NCI-H510A treated with DMSO at 0.1 percent for 48 hours (cell line): ENCODE measurements around the gene ATXN7L3B.

Experiments used
- DNase-seq: peaks from one replicate; lab custom pipeline; 2025; lab: John Stamatoyannopoulos, UW

ATXN7L3B gene, protein sequence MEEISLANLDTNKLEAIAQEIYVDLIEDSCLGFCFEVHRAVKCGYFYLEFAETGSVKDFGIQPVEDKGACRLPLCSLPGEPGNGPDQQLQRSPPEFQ

DNA sequence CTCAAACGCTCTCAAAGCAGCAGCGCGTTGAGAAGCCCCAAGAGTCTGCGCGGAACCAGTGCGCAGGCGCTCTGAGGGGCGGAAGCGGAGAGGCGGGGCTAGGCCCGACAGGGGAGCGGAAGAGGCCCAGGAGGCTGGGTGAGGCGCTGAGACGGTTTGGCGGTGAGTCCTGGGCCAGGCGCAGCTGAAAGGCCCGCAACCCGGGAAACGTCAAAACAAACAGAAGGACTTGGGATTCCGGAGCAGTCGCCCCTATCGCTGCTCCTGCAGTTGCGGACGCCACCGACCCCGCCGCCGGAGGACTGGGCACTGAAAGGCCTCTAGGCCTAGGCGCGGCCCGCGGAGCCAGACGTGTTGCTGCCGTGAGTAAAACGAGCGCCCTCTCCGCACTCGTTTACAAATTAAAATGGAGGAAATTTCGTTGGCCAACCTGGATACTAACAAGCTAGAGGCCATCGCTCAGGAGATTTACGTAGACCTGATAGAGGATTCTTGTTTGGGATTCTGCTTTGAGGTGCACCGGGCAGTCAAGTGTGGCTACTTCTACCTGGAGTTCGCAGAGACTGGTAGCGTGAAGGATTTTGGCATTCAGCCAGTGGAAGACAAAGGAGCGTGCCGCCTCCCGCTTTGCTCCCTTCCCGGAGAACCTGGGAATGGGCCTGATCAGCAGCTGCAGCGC is at the start of gene ATXN7L3B:
Gene ATXN7L3B (plus strand): TSS at position 129 of the 679 bp plus-strand sequence. CDS start 278 bp downstream, at position 407.
- peak; percentile 98 for DNase-seq

DNA sequence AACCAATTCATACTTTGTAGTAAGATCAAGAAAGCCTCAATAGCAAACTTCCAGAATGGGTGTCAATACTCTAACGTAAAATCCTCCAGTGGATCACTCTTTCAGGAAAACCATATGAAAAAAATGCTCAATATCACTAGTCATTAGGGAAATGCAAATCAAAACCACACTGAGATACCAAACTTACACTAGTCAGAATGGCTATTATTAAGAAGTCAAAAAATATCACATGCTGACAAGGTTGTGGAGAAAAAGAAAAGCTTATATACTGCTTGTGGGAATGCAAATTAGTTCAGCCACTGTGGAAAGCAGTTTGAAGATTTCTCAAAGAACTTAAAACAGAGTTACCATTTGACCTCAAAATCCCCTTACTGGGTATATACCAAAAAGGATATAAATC is 49.5 kb upstream of the ATXN7L3B start:
- no peak for DNase-seq

DNA sequence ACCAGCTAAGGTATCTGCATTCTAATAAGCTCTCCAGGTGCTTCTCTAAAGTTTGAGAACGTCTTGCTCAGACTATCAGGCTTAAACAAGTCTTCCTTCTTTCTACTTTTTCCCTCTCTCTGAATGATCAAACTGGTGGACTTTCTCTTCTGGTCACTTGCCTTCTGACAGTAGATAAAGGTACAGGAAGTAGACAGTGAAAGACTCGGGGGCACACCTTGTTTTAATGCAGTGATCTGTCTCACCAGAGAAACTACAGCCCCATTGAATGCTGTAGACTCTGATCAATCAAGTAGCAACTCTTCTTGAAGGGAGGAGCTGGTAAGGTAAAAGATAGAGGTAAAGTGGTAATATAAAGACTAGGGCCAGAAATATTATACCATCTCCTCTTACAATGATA is 48.1 kb upstream of the ATXN7L3B start:
- no peak for DNase-seq

DNA sequence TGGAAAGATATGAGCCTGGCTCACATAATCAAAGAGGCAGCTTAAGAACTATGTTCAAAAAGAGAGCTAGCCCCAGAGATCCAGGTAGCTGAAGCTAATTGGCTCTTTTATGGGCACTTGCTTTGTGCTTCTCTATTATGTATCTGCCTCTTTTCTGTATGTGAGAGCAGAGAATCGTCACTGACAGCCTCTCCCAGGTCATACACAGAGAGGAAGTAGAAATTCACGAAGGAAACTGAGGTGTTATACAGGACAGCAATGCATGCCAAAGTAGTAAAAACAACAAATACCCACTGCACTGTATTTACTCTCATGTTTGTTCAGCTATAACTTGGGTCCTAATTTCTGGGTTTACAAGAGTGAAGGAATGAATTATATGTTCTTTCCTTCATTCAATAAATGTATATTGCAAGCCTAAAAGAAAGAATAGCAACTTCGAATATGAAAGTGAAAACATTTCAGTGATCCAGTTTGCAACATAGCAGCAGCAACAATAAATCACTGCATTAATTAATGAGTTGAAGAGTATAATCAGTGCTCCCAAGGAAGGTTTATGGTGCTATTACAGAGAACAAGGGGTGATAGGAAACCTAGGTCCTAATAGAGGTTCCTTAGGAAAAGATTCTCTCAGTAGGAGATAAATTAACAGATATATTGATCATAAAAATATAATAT is 47.1 kb upstream of the ATXN7L3B start:
- DNase-seq = no peak

DNA sequence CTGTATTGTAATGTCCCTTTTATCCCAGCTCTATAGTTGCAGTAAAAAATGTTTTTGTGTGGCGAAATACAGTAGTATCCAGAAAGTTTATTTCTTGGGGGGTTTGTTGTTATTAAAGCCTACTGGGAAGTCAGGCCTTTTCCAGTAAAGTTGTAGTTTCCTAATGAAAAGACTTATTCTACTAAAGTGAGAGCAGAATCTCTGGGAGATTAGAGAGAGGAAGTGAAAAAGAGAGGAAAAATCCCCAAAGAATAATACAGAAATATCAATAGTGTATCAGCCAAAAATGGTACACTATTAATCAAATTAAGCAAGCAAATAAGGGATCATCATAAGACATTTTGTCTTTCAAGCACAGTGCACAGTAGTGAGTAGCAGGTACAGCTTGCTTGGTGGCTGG is 46.3 kb upstream of the ATXN7L3B start:
- no peak for DNase-seq

DNA sequence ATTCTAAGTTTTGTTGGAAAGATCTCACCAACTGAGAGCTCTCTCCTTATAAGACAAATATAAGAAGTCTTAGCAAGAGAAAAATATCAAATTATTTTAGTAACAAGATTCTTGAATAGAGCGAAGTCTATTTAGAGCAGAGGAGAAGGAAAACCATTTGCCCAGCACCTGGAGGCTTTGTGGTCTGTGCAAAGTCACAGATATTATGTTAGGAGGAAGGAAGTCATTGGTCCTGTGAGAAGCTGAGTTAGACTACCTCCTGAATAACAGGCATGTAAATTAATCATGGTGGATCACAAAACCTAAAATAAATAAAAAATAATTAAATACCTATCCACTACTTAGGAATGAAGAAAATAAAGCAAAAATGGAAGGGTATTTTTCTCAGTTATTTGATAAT is 38.4 kb upstream of the ATXN7L3B start:
- DNase-seq = no peak

DNA sequence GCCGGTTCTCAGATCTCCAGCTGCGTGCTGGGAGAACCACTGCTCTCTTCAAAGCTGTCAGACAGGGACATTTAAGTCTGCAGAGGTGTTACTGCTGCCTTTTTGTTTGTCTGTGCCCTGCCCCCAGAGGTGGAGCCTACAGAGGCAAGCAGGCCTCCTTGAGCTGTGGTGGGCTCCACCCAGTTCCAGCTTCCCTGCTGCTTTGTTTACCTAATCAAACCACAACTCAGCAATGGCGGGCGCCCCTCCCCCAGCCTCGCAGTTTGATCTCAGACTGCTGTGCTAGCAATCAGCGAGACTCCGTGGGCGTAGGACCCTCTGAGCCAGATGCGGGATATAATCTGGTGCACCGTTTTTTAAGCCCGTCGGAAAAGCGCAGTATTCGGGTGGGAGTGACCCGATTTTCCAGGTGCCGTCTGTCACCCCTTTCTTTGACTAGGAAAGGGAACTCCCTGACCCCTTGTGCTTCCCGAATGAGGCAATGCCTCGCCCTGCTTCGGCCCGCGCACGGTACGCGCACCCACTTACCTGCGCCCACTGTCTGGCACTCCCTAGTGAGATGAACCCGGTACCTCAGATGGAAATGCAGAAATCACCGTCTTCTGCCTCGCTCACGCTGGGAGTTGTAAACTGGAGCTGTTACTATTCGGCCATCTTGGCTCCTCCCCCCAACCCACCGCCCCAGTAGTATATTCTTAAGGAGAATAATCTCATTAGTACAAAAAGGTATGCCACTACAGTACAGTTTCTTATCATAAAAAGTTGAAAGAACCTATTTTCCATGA is 28.6 kb upstream of the ATXN7L3B start:
- peak; percentile 21 for DNase-seq

DNA sequence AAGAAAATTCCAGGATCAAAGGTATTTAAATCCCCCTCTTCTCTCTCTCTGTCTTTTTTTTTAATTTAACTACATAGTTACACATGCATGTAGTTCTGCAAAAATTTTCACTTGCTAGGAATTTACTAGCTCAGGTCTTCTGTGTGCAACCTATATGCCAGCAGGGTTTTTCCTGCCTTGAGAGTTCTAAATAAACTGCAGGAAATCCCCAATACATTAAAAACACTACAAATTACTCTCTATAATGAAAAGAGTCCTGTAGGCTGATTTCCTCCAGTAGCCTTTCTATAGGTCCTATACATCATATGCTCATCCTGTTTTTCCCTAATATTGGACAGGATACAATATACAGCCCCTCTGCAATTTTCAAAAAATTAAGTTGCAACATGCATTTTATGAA is 27.7 kb upstream of the ATXN7L3B start:
- no peak for DNase-seq

DNA sequence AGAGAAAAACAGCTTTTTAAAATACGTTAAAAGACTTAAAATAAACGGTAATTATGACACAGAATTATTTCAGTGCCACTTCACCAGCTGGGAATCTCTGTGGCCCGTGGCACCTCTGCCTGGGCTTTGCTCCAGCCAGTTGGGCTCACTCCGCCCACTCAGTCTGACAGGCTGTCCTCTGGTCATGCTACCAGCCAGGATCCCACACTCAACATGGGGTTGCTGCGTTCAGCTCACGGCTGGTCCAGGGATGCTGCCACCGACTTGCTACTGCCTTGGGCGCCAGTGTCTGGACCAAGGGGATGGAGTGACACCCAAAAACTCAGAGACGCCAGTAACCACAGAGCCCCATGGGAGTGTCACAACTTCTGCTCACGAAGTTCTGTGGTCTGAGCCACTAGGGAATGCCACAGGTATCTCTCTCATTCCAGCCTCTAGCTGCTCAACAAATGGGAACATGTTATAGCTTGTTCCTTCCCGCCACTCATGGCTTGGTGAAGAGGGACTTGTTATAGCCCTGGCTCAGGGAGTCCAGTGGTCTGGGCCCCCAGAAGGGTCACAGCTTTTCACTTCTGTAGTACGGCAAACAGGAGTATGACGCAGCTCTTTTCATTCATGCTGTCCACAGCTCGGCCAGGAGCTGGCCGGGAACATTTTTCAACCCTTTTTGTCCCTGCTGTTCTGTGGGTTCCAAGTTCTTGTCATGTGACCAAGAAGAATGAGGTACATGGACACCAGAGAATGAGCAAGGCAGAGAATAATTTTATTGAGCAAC is 23.4 kb upstream of the ATXN7L3B start:
- DNase-seq = no peak

DNA sequence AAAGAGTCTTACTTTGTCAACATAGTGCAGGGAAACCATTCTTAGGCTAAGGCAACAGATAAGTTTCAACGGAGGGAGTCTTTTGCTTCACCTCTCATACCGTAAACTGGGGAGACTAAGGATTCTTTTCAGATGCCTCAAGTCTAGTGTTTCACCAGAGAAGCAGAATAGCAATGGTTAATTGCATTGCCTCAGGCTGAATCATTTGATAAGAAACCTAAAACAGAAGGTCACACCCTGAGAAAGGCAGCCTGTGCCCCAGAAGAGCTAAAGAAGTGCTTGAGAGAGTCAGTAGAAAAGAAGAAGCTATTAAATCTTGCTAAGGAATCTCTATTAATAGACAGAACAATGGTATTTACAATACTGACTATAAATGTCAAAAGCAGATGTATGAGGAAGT is 21.8 kb upstream of the ATXN7L3B start:
- DNase-seq = no peak

DNA sequence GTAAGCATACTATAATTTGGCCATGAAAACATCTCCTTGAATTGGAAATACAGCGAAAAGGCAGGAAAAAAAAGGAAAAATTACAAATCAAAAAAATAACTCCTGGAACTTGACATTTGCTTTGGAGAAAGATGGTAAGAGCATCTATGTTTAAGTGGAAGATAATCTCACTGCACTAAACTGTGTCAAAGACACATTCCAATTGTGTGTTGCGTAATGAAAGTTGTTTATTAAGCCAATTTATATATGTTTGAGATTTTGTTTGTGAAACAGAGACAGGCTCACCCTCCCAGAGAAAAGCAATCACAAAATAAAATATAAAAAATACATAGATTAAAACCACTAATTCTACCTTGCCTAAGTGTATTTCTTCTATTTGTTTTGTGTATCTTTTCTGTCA is 11.1 kb upstream of the ATXN7L3B start:
- DNase-seq = no peak

DNA sequence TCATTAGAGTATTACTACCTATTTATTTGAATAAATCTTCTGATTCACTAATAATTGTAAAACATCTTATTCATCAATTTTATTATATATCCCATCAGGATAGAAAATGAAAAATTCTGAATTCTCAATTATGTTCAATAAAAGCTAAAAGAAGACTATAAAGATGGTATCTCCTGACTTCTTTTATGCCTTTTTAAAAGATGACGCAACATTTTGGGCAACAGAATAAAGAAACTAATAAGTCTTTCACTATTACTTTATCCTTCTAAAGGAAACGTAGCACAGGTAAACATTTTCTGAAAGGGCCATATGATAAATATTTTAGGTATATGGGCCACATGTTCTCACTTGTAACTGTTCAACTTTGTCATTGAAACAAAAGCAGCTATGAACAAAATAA is 10.1 kb upstream of the ATXN7L3B start:
- no peak for DNase-seq

DNA sequence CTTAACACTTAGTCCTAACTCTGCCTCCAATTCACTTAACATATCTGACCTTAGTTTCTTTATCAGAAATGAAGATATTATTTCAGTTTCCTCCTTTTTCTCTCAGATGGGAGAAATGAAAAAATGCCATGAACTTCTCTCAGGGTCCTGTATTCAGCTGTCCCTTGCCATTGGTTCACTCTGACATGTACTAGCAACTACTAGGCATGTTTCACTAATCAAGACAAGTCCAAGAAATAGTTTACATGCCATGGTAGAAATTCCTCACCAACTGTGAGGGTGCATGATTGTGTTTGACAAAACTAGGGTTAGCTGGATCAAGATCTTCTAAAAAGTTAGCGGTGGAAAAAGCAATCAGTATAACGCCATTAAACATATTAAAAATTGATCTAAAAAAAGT is 7.0 kb upstream of the ATXN7L3B start:
- DNase-seq = no peak

DNA sequence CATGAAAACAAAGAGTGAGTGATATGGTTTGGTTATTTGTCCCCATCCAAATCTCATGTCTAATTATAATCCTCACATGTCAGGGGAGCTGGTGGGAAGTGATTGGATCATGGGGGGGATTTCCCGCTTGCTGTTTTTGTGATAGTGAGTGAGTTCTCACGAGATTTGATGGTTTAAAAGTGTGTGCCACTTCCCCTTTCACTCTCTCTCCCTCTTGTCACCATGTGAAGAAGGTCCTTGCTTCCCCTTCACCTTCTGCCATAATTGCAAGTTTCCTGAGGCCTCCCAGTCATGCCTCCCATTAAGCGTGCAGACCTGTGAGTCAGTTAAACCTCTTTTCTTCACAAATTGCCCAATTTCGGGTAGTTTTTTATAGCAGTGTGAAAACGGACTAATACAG is 2.1 kb upstream of the ATXN7L3B start:
- DNase-seq = no peak

DNA sequence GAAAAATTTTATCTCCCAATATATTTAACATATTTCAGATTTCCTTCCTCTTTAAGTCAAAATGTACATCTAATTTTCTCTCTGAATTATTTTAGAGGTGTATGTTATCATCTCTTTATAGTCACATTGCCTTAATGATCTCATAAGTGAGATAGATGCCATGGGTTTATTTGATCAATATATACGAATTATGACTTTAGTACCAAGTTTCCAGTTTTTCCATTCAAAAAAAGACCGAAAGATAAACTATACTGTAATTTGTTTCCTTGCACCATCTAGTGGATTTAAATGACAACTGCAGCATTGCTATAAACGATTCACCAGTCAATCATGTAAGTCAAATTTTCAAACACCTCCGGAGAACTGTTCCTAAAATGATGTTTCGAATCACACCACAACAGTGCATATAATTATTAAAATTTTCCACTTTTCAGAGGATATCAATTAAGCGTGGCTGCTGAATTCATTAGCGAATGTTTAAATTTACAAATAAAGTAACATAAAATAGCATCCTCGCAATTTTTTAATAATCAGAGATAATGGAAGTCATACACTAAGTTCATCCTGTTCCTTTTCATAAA is 419 bp upstream of the ATXN7L3B start:
- DNase-seq = peak; percentile 96

DNA sequence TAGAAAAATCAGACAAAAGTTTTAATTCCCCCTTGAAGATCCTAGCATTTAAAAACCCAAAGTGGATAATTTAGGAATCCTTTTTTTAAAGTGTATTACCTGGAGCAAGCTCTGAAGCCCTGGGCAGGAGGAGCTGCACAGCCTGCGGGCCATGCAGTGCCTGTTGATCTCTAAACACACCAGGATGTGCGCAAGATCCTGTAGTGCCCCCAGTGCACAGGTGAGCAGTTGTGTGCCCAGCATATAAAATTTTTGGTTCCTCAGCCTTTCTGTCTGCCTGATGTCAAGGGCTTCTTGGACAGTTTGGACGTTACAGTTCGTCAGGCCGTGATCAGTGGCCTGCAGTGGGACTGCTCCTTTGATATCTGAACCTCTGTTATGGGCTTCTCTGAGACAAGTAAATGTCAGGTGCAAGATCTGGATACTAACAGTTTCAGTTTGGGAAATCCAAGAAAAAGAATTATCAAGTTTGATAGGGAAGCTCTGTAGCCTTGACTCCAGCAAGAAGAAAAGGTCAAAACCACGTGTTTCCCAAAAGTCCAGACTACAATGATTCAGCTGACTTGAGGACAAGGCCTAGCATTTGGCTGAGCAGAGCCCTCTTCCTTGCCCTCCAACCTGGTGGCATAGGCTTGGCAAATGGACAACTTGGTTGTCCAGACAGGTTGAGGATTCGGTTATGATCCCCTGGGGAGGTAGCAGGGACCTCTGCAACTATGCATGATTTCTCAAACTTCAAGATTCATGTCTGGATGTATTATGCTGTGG is 1.0 kb downstream of the ATXN7L3B start:
- no peak for DNase-seq

DNA sequence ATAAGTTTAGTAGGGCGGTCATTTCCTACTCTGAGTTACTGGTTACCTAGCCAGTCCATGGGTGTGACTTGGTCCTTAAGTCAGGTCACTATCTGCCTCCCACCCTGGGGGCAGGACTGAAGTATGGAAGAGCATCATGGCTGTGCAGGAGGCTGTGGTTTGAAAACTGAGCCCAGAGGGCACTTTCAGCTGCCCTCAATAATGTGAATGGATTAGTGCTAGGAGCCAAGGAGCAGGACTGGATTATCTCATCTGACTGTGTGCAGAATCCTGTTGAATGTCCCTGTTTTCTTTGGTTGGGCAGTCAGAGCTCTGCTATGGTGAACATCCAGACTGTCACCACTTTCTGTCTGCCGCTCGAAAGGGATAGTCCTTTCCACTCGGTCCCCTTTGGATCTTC is 1.6 kb downstream of the ATXN7L3B start:
- no peak for DNase-seq

DNA sequence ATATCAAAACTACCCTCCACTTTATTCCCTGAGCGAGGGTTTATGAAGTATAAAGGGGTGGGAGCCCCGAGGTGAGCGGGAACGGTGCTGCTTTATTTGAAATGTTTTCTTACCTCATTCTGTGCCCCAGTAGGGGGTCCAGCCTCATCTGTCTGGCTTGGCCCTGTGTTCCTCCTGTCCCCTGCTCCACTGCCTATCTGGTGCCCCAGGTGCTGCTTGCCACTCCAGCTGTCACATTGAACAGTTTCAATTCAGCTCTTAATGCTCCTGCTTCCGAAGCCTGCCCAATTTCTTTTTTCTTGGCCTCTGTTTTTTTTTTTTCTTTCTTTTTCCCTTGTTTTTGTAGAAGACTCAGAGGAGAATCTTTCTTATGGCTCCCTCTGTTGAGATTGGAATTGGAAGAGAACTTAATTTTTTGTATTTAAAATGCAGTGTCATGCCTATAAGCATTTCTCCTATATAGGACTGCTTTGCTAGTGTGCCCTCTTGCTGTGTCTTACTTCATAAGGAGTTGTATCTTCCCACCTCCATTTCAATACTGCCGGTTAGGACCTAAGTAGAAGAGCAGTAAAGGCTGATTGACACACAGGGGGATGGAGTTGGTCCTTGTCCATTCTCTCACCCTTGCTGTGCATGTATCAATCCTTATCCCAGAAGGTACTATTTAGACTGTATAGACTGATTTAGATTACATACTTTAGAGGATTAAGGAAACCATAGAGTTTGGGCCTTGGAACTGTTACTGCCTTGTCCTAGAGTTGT is 2.3 kb downstream of the ATXN7L3B start:
- no peak for DNase-seq

DNA sequence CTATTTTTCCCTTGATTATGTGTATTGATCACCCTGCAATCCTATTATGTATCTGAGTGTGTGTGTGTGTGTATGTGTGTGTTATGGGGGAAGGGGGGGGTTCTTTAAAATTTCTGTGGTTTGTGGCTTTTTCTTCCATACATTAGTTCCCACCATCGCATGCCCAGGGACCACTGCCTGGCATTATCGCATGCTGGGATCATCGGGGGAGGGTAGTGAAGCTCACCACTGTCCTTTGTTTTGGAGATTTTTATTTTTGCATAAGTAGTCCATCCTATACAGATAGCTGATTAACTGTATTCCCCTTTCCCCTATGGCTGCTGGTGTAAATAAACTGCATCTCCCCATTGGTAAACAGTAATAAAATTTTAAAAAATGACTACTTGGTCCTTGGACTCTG is 3.4 kb downstream of the ATXN7L3B start:
- no peak for DNase-seq

DNA sequence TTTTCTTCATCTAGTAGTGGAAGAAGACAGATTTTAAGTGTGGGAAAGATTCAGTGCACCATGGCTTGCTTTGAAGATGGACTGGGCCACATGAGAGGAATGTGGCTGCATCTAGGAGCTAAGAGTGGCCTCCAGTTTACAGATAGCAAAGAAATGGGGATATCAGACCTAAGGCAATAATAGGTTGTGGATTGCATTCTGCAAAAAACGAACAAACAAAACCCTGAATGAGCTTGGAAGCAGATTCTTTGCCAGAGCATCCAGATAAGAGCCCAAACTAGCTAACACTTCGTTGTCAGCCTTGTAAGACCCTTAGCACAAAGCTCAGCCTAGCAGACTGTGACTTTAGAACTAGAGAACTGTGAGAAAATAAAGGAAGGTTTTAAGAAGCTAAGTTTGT is 9.6 kb downstream of the ATXN7L3B start:
- DNase-seq = no peak
